CD4-positive, CD25-positive, alpha-beta regulatory T cell (primary cell): ENCODE measurements around the gene JAG1. TPM values are rescaled to one million over a fixed set of nuclear protein-coding genes. Genes with fewer than 3 reads are reported as not detected.

ENCODE experiments used
- ATAC-seq, 2 donors: fragments of 150-1000 bp; cut with Tn5 transposase; one replicate each; pipeline ENCODE4 v1.10.0; 2021; ENCODE audit warnings: low read depth in 2 of 2, moderate number of reproducible peaks in 2 of 2, moderate library complexity in 1 of 2
- DNase-seq, 3 donors: peaks; one replicate each; pipeline versions ENCODE4 v3.0.0 to v3.0.0-alpha.2; 2012 to 2022; ENCODE audit warnings: mixed read lengths in 1 of 3
- H3K27ac ChIP-seq: one replicate; pipeline ENCODE4 v1.7.0; 2013; ENCODE audit warnings: mild to moderate bottlenecking, low read length; ENCODE audit not compliant: insufficient read depth, poor library complexity, severe bottlenecking
- H3K27me3 ChIP-seq: one replicate; pipeline ENCODE4 v1.7.0; 2013; ENCODE audit warnings: low read length; ENCODE audit not compliant: control insufficient read depth, insufficient read depth
- H3K36me3 ChIP-seq: one replicate; pipeline ENCODE4 v1.7.0; 2013; ENCODE audit warnings: mild to moderate bottlenecking, low read length, moderate library complexity; ENCODE audit not compliant: control insufficient read depth, insufficient read depth
- H3K4me1 ChIP-seq: 2 replicates; pipeline ENCODE4 v1.7.0; 2013; ENCODE audit warnings: mild to moderate bottlenecking, low read length; ENCODE audit not compliant: insufficient read depth, control insufficient read depth, poor library complexity, severe bottlenecking
- H3K4me3 ChIP-seq: one replicate; pipeline ENCODE4 v1.7.0; 2013; ENCODE audit warnings: low read depth, mild to moderate bottlenecking, low read length, moderate library complexity
- H3K9me3 ChIP-seq, 2 experiments: 1 replicate in 1 of 2; 2 replicates in 1 of 2; pipeline ENCODE4 v1.7.0; 2013; ENCODE audit warnings: low read length in 2 of 2, mild to moderate bottlenecking in 1 of 2, moderate library complexity in 1 of 2; ENCODE audit not compliant: control insufficient read depth in 2 of 2
- H3K27ac Mint-ChIP-seq, 3 donors: one replicate each; pipeline ENCODE4 v1.8.0; 2020 to 2022; ENCODE audit warnings: mild to moderate bottlenecking in 3 of 3, mixed read lengths in 3 of 3, moderate library complexity in 2 of 3
- H3K27me3 Mint-ChIP-seq: one replicate; pipeline ENCODE4 v1.8.0; 2022; ENCODE audit warnings: mild to moderate bottlenecking, mixed read lengths
- H3K36me3 Mint-ChIP-seq: one replicate; pipeline ENCODE4 v1.8.0; 2020; ENCODE audit warnings: mixed read lengths
- H3K4me1 Mint-ChIP-seq, 4 donors: one replicate each; pipeline ENCODE4 v1.8.0; 2020 to 2022; ENCODE audit warnings: mixed read lengths in 4 of 4, mild to moderate bottlenecking in 1 of 4
- H3K4me3 Mint-ChIP-seq, 4 donors: one replicate each; pipeline ENCODE4 v1.8.0; 2020 to 2022; ENCODE audit warnings: mild to moderate bottlenecking in 4 of 4, mixed read lengths in 4 of 4, moderate library complexity in 3 of 4
- H3K9me3 Mint-ChIP-seq, 7 donors: one replicate each; pipeline ENCODE4 v1.8.0; 2020 to 2022; ENCODE audit warnings: mixed read lengths in 7 of 7, mild to moderate bottlenecking in 3 of 7, moderate library complexity in 2 of 7
- polyA plus RNA-seq, 4 donors: library from polyadenylated mRNA; unstranded; fragments of 300-500 nt; fragmentation: Illumina TruSeq; gene quantifications; one replicate each; pipeline ENCODE4 v1.2.3, GENCODE V29; 2021
- total RNA-seq: library from RNA; stranded (reverse); gene quantifications from one replicate; pipeline ENCODE4 v1.2.3, GENCODE V29; 2022

The JAG1 gene
- total and polyA plus RNA-seq, 5 donors from 2014 or later, result 0.03 to 0.30 (median 0.05) TPM; not detected in 1

GRCh38 chr20:10641893-10642292, 31.9 kb downstream of the JAG1 start:
- peaks cover 0 to 1% (median 0%) of the 10 kb centered on the region in 7 donors for H3K9me3 Mint-ChIP-seq
- H3K4me3 Mint-ChIP-seq, result no peak overlapping the region
- Histone ChIP-seq H3K36me3 (no peaks in the 10 kb centered on the region), H3K27ac (no peak overlapping the region), H3K4me3 (no peak overlapping the region), H3K9me3 (no peaks in the 10 kb centered on the region), H3K4me1 (no peaks in the 10 kb centered on the region), H3K27me3 (no peaks in the 10 kb centered on the region)
- H3K27ac Mint-ChIP-seq, result no peak overlapping the region
- ATAC-seq (no peak), DNase-seq (no peak)
- no peaks in the 10 kb centered on the region for H3K36me3 Mint-ChIP-seq
- peaks cover 4% of the 10 kb centered on the region for H3K27me3 Mint-ChIP-seq
- H3K4me1 Mint-ChIP-seq, result no peaks in the 10 kb centered on the region

GRCh38 chr20:10641467-10641866, 32.3 kb downstream of the JAG1 start:
- H3K27me3 Mint-ChIP-seq, result peaks cover 4% of the 10 kb centered on the region

GRCh38 chr20:10640897-10641296, 32.9 kb downstream of the JAG1 start:
- H3K4me1 Mint-ChIP-seq, result no peaks in the 10 kb centered on the region
- Histone ChIP-seq H3K27ac (no peak overlapping the region), H3K27me3 (no peaks in the 10 kb centered on the region), H3K4me3 (no peak overlapping the region), H3K4me1 (no peaks in the 10 kb centered on the region), H3K9me3 (no peaks in the 10 kb centered on the region), H3K36me3 (no peaks in the 10 kb centered on the region)
- DNase-seq (no peak), ATAC-seq (no peak)
- peaks cover 0 to 1% (median 0%) of the 10 kb centered on the region in 7 donors for H3K9me3 Mint-ChIP-seq
- H3K4me3 Mint-ChIP-seq, result no peak overlapping the region
- peaks cover 4% of the 10 kb centered on the region for H3K27me3 Mint-ChIP-seq
- no peak overlapping the region for H3K27ac Mint-ChIP-seq
- peaks cover 4% of the 10 kb centered on the region for H3K36me3 Mint-ChIP-seq

More at GRCh38 chr20:10641467-10641866, 32.3 kb downstream of the JAG1 start:
- Mint-ChIP-seq H3K36me3 (peaks cover 3% of the 10 kb centered on the region), H3K9me3 (peaks cover 0 to 1% (median 0%) of the 10 kb centered on the region in 7 donors), H3K27ac (no peak overlapping the region), H3K4me1 (no peaks in the 10 kb centered on the region), H3K4me3 (no peak overlapping the region)
- no peaks in the 10 kb centered on the region for H3K9me3 ChIP-seq
- H3K4me3 ChIP-seq, result no peak overlapping the region
- no peak for DNase-seq
- peak in 1 of 2 donors; percentile 13 for ATAC-seq
- no peaks in the 10 kb centered on the region for H3K27me3 ChIP-seq
- no peaks in the 10 kb centered on the region for H3K36me3 ChIP-seq
- H3K4me1 ChIP-seq, result no peaks in the 10 kb centered on the region
- H3K27ac ChIP-seq, result no peak overlapping the region

- Mint-ChIP-seq H3K36me3 (peaks cover 4% of the 10 kb centered on the region), H3K9me3 (no peaks in the 10 kb centered on the region), H3K4me1 (no peaks in the 10 kb centered on the region), H3K4me3 (no peak overlapping the region), H3K27ac (no peak overlapping the region), H3K27me3 (peaks cover 4% of the 10 kb centered on the region)
- no peaks in the 10 kb centered on the region for H3K9me3 ChIP-seq
- no peaks in the 10 kb centered on the region for H3K4me1 ChIP-seq
- H3K4me3 ChIP-seq, result no peak overlapping the region
- DNase-seq (no peak), ATAC-seq (no peak)
- H3K36me3 ChIP-seq, result no peaks in the 10 kb centered on the region
- H3K27ac ChIP-seq, result no peak overlapping the region
- H3K27me3 ChIP-seq, result no peaks in the 10 kb centered on the region
Observed at GRCh38 chr20:10639737-10640556, 33.9 kb downstream of the JAG1 start.

GRCh38 chr20:10639077-10639736, 34.6 kb downstream of the JAG1 start:
- Mint-ChIP-seq H3K36me3 (peaks cover 4% of the 10 kb centered on the region), H3K27me3 (peaks cover 4% of the 10 kb centered on the region), H3K4me3 (no peak overlapping the region), H3K9me3 (no peaks in the 10 kb centered on the region), H3K4me1 (no peaks in the 10 kb centered on the region), H3K27ac (no peak overlapping the region)
- no peak overlapping the region for H3K27ac ChIP-seq
- ATAC-seq (no peak), DNase-seq (no peak)
- H3K27me3 ChIP-seq, result no peaks in the 10 kb centered on the region
- H3K9me3 ChIP-seq, result no peaks in the 10 kb centered on the region
- no peaks in the 10 kb centered on the region for H3K4me1 ChIP-seq
- no peak overlapping the region for H3K4me3 ChIP-seq
- no peaks in the 10 kb centered on the region for H3K36me3 ChIP-seq

GRCh38 chr20:10637563-10637962, 36.2 kb downstream of the JAG1 start:
- peaks cover 4% of the 10 kb centered on the region for H3K36me3 Mint-ChIP-seq
- no peaks in the 10 kb centered on the region for H3K9me3 Mint-ChIP-seq
- H3K36me3 ChIP-seq, result no peaks in the 10 kb centered on the region
- ATAC-seq (no peak), DNase-seq (no peak)
- no peak overlapping the region for H3K27ac Mint-ChIP-seq
- no peaks in the 10 kb centered on the region for H3K4me1 ChIP-seq
- H3K4me1 Mint-ChIP-seq, result no peaks in the 10 kb centered on the region
- peaks cover 4% of the 10 kb centered on the region for H3K27me3 Mint-ChIP-seq
- no peak overlapping the region for H3K4me3 Mint-ChIP-seq
- H3K4me3 ChIP-seq, result no peak overlapping the region
- no peak overlapping the region for H3K27ac ChIP-seq
- no peaks in the 10 kb centered on the region for H3K27me3 ChIP-seq
- no peaks in the 10 kb centered on the region for H3K9me3 ChIP-seq

- H3K9me3 Mint-ChIP-seq, result no peaks in the 10 kb centered on the region
- ATAC-seq, result no peak
Observed at GRCh38 chr20:10637031-10637559, 36.7 kb downstream of the JAG1 start.

More at GRCh38 chr20:10637031-10637559, 36.7 kb downstream of the JAG1 start:
- no peaks in the 10 kb centered on the region for H3K4me1 Mint-ChIP-seq
- H3K27me3 ChIP-seq, result no peaks in the 10 kb centered on the region
- H3K9me3 ChIP-seq, result no peaks in the 10 kb centered on the region
- no peaks in the 10 kb centered on the region for H3K4me1 ChIP-seq
- no peak overlapping the region for H3K27ac ChIP-seq
- H3K4me3 ChIP-seq, result no peak overlapping the region
- peaks cover 4% of the 10 kb centered on the region for H3K36me3 Mint-ChIP-seq
- no peak for DNase-seq
- H3K27ac Mint-ChIP-seq, result no peak overlapping the region
- H3K36me3 ChIP-seq, result no peaks in the 10 kb centered on the region
- H3K4me3 Mint-ChIP-seq, result no peak overlapping the region
- H3K27me3 Mint-ChIP-seq, result peaks cover 4% of the 10 kb centered on the region
